GM12878 (cell line): ENCODE measurements around the gene MEG3. TPM values are rescaled to one million over a fixed set of nuclear protein-coding genes. Genes with fewer than 3 reads are reported as not detected.

Experiments used
- ATAC-seq: fragments of 200-7000 bp; cut with Tn5 transposase; 3 replicates; pipeline ENCODE4 v1.9.1; 2020; ENCODE audit warnings: mild to moderate bottlenecking, moderate library complexity
- BruUV-seq: library from RNA; stranded (reverse); fragments of 400-500 nt; replicated peaks from 2 replicates; lab custom pipeline; 2021; lab: Mats Ljungman, UMichigan
- CTCF ChIA-PET: fragments of 300-600 bp; sonication (Branson Sonifier 250); formaldehyde crosslinking; extraction: SDS; loops from one replicate; lab custom pipeline; 2021; ENCODE audit warnings: inconsistent platforms; lab: Yijun Ruan, JAX
- POLR2A ChIA-PET: fragments of 350-600 bp; formaldehyde crosslinking; extraction: SDS; loops from one replicate; lab custom pipeline; 2021; ENCODE audit warnings: inconsistent platforms; lab: Charles Lee
- RAD21 ChIA-PET: fragments of 300-600 bp; sonication (Branson Sonifier 250); formaldehyde crosslinking; loops from one replicate; lab custom pipeline; 2023; ENCODE audit warnings: antibody characterized with exemption; ENCODE audit not compliant: unreplicated experiment; lab: Charles Lee
- SMC1A ChIA-PET: fragments of 300-600 bp; sonication (Branson Sonifier 250); formaldehyde crosslinking; loops from one replicate; lab custom pipeline; 2023; ENCODE audit not compliant: unreplicated experiment, uncharacterized antibody; lab: Charles Lee
- DNase-seq: peaks from one replicate; pipeline ENCODE4 v3.0.0-alpha.2; 2011; ENCODE audit warnings: low read depth, low spot score
- FAIRE-seq: peaks from 3 replicates; lab custom pipeline; 2011; peaks lifted over from hg19 to GRCh38; lab: Jason Lieb, UNC
- H2AFZ ChIP-seq: 2 replicates; pipeline ENCODE4 v1.6.0; 2011; ENCODE audit warnings: low read depth, low read length, control low read depth; ENCODE audit not compliant: control insufficient read depth
- H3K27ac ChIP-seq: 2 replicates; pipeline ENCODE4 v1.5.1; 2011; ENCODE audit warnings: control low read depth; ENCODE audit not compliant: control insufficient read depth, insufficient read depth
- H3K27me3 ChIP-seq, 2 experiments: replicated peaks in 1 of 2; 2 replicates each; pipeline versions ENCODE4 v1.6.0 to v1.6.1; 2011; ENCODE audit warnings: low read length in 1 of 2; ENCODE audit not compliant: control insufficient read depth in 2 of 2, insufficient read depth in 2 of 2
- H3K36me3 ChIP-seq, 2 experiments: 2 replicates each; pipeline ENCODE4 v1.5.1; 2011; ENCODE audit warnings: low read length in 1 of 2; ENCODE audit not compliant: control insufficient read depth in 2 of 2, insufficient read depth in 2 of 2
- H3K4me1 ChIP-seq: 2 replicates; pipeline ENCODE4 v1.6.1; 2011; ENCODE audit warnings: mild to moderate bottlenecking, low read length, moderate library complexity, mixed read lengths; ENCODE audit not compliant: control insufficient read depth, insufficient read depth
- H3K4me2 ChIP-seq: 2 replicates; pipeline ENCODE4 v1.6.0; 2011; ENCODE audit warnings: control low read depth; ENCODE audit not compliant: control insufficient read depth, insufficient read depth
- H3K4me3 ChIP-seq: fragments of 200-600 bp; sonication (generic); 2 replicates; pipeline ENCODE4 v1.5.1; 2016
- H3K79me2 ChIP-seq: 2 replicates; pipeline ENCODE4 v1.6.0; 2011; ENCODE audit warnings: low read length; ENCODE audit not compliant: control insufficient read depth, insufficient read depth
- H3K9ac ChIP-seq: 2 replicates; pipeline ENCODE4 v1.8.0; 2011; ENCODE audit warnings: low read length, control low read depth, mixed read lengths; ENCODE audit not compliant: control insufficient read depth, insufficient read depth
- H3K9me3 ChIP-seq: replicated peaks from 3 replicates; pipeline ENCODE4 v1.5.1; 2011; ENCODE audit warnings: mild to moderate bottlenecking, low read length; ENCODE audit not compliant: control insufficient read depth, insufficient read depth
- H4K20me1 ChIP-seq: 2 replicates; pipeline ENCODE4 v1.6.0; 2011; ENCODE audit not compliant: control insufficient read depth, insufficient read depth
- BACH1 ChIP-seq: fragments of 450-650 bp; IDR thresholded peaks from 2 replicates; pipeline ENCODE4 v1.6.1; 2017; ENCODE audit warnings: mild to moderate bottlenecking, borderline replicate concordance
- BMI1 ChIP-seq: fragments of 450-650 bp; IDR thresholded peaks from 2 replicates; pipeline ENCODE4 v1.6.1; 2016; ENCODE audit warnings: mild to moderate bottlenecking, moderate library complexity, borderline replicate concordance
- CHD4 ChIP-seq: fragments of 200-600 bp; sonication (generic); IDR thresholded peaks from 2 replicates; pipeline ENCODE4 v1.6.1; 2016; ENCODE audit warnings: mild to moderate bottlenecking
- HDGF ChIP-seq: fragments of 450-650 bp; IDR thresholded peaks from 2 replicates; pipeline ENCODE4 v1.6.1; 2016; ENCODE audit warnings: antibody characterized with exemption
- MTA2 ChIP-seq: fragments of 450-650 bp; IDR thresholded peaks from 2 replicates; pipeline ENCODE4 v1.6.1; 2016; ENCODE audit warnings: low read depth, mild to moderate bottlenecking, moderate library complexity
- MYC ChIP-seq: IDR thresholded peaks from 2 replicates; pipeline ENCODE4 v1.6.1; 2011; ENCODE audit warnings: mild to moderate bottlenecking, low read length, moderate library complexity, inconsistent platforms; ENCODE audit not compliant: insufficient read depth, insufficient replicate concordance, insufficient read length, severe bottlenecking
- NFIC ChIP-seq: IDR thresholded peaks from 2 replicates; pipeline ENCODE4 v1.6.1; 2012; ENCODE audit warnings: low read depth, mild to moderate bottlenecking, inconsistent platforms, low read length, moderate library complexity
- SIX5 ChIP-seq: IDR thresholded peaks from 2 replicates; pipeline ENCODE4 v1.6.1; 2011; ENCODE audit warnings: mild to moderate bottlenecking, low read depth, low read length, moderate library complexity; ENCODE audit not compliant: severe bottlenecking
- SMC3 ChIP-seq: IDR thresholded peaks from 2 replicates; pipeline ENCODE4 v1.6.1; 2011; ENCODE audit warnings: low read length, improper control_type of control experiment, borderline replicate concordance
- SRF ChIP-seq, 2 experiments: IDR thresholded peaks; 2 replicates each; pipeline ENCODE4 v1.6.1; 2011; ENCODE audit warnings: low read depth in 2 of 2, low read length in 2 of 2, mild to moderate bottlenecking in 1 of 2, moderate library complexity in 1 of 2
- STAT1 ChIP-seq: fragments of 450-650 bp; conservative IDR thresholded peaks from 2 replicates; pipeline ENCODE4 v1.6.1; 2014; ENCODE audit warnings: antibody characterized with exemption, mild to moderate bottlenecking
- ZNF217 ChIP-seq: fragments of 450-650 bp; IDR thresholded peaks from 2 replicates; pipeline ENCODE4 v1.6.1; 2017; ENCODE audit warnings: antibody characterized with exemption, mild to moderate bottlenecking
- ZNF622 ChIP-seq: fragments of 450-650 bp; IDR thresholded peaks from 2 replicates; pipeline ENCODE4 v1.6.1; 2017; ENCODE audit warnings: mild to moderate bottlenecking, inconsistent platforms
- WGBS: methylation state at CpG from one replicate; pipeline ENCODE4 v1.1.6; 2016; ENCODE audit warnings: low lambda C conversion rate; ENCODE audit not compliant: insufficient replicate concordance, insufficient coverage; ENCODE audit errors: missing lambda C conversion rate; 5-methylcytosine and 5-hydroxymethylcytosine counted together
- in situ Hi-C: fragments of 300-500 bp; cut with MboI; formaldehyde crosslinking; loops from 9 replicates; pipeline ENCODE4 v1.14.3; 2018; ENCODE audit warnings: mixed read lengths
- intact Hi-C: fragments of 100-400 bp; cut with micrococcal nuclease; formaldehyde crosslinking; loops from one replicate; pipeline ENCODE4 v1.14.2; 2022; ENCODE audit not compliant: unreplicated experiment
- microRNA counts: library from miRNA; unstranded; fragments of <30 nt; microRNA quantifications from one replicate; lab custom pipeline; 2016
- microRNA-seq: library from miRNA; unstranded; fragments of <30 nt; microRNA quantifications from one replicate; pipeline ENCODE4, GENCODE V29; 2018
- polyA plus RNA-seq, 11 experiments: library from polyadenylated mRNA; depleted of rRNA in 4 of 11; unstranded in 6 of 11; stranded (reverse) in 5 of 11; fragments of >200 nt; fragmentation: Nextera tagmentation in 4 of 11; fragmentation: Illumina TruSeq in 1 of 11; extraction: Ambion mirVana in 4 of 11; extraction: Trizol in 1 of 11; gene quantifications; 1 replicate in 1 of 11; 2 replicates in 10 of 11; pipeline versions ENCODE4 v1.2.1 to v1.2.3, GENCODE V29; 2011 to 2016; ENCODE audit warnings: inconsistent platforms in 2 of 11, missing spikeins in 2 of 11, low read depth in 1 of 11
- small RNA-seq: library from RNA; depleted of rRNA; stranded (forward); fragments of <200 nt; gene quantifications from one replicate; pipeline ENCODE3, GENCODE V24; 2014
- total RNA-seq, 4 experiments: library from RNA; depleted of rRNA in 3 of 4; stranded (reverse); fragments of >200 nt in 3 of 4; fragmentation: Illumina TruSeq in 1 of 4; extraction: Trizol in 1 of 4; gene quantifications; 2 replicates each; pipeline versions ENCODE4 v1.2.1 to v1.2.3, GENCODE V29; 2013 to 2021
- TF ChIP-seq, protein P1 (sequence below), 3 experiments: IDR thresholded peaks in 2 of 3; conservative IDR thresholded peaks in 1 of 3; 2 replicates each; pipeline ENCODE4 v1.5.1; 2011; ENCODE audit warnings: low read depth in 3 of 3, low read length in 3 of 3, mild to moderate bottlenecking in 3 of 3, control low read depth in 2 of 3, moderate library complexity in 2 of 3, inconsistent platforms in 1 of 3, mixed read lengths in 1 of 3; ENCODE audit not compliant: control insufficient read depth in 2 of 3, insufficient read depth in 1 of 3; ENCODE audit errors: extremely low read depth in 1 of 3

Gene MEG3
- total and polyA plus RNA-seq, 10 of the 15 experiments (the other 5 are each of a cell fraction or from before 2014, with no cell fraction given) = 0.03 to 2.9 (median 0.95) TPM; not detected in 7

DNA sequence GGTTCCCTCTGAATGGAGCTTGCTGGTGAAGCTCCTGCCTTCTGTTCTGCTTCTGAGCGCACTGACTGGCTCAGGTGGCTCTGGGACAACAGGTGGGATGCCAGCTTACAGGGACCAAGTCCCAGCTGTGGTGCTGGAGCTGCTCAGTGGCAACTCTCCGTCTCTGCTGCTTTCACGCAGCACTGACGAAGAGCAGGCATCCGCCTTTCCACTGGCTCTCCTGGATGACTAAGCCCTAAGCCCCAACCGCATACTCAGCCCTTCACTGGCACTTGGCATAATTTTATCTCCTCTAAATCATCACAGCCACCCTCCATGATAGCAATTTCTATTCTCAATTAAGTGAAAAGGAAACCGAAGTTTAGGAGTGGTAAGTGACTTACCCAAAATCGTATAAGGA is 81.3 kb downstream of the MEG3 start (continued):
- TF ChIP-seq HDGF (no peak), ZNF217 (no peak), BMI1 (no peak), SMC3 (no peak), ZNF622 (no peak), NFIC (no peak), SRF (IDR thresholded peaks at IDR 0.05; ENCODE audit: low read depth in 2 of 2, low read length in 2 of 2) (no peak), STAT1 (no peak), MTA2 (no peak), SIX5 (no peak)
- TF ChIP-seq, protein P1, sequence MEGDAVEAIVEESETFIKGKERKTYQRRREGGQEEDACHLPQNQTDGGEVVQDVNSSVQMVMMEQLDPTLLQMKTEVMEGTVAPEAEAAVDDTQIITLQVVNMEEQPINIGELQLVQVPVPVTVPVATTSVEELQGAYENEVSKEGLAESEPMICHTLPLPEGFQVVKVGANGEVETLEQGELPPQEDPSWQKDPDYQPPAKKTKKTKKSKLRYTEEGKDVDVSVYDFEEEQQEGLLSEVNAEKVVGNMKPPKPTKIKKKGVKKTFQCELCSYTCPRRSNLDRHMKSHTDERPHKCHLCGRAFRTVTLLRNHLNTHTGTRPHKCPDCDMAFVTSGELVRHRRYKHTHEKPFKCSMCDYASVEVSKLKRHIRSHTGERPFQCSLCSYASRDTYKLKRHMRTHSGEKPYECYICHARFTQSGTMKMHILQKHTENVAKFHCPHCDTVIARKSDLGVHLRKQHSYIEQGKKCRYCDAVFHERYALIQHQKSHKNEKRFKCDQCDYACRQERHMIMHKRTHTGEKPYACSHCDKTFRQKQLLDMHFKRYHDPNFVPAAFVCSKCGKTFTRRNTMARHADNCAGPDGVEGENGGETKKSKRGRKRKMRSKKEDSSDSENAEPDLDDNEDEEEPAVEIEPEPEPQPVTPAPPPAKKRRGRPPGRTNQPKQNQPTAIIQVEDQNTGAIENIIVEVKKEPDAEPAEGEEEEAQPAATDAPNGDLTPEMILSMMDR (IDR thresholded peaks at IDR 0.05 in 2 of 3, conservative IDR thresholded peaks at IDR 0.05 in 1 of 3; ENCODE audit: control insufficient read depth in 2 of 3, extremely low read depth in 1 of 3, insufficient read depth in 1 of 3, low read depth in 3 of 3, low read length in 3 of 3) = no peak

DNA sequence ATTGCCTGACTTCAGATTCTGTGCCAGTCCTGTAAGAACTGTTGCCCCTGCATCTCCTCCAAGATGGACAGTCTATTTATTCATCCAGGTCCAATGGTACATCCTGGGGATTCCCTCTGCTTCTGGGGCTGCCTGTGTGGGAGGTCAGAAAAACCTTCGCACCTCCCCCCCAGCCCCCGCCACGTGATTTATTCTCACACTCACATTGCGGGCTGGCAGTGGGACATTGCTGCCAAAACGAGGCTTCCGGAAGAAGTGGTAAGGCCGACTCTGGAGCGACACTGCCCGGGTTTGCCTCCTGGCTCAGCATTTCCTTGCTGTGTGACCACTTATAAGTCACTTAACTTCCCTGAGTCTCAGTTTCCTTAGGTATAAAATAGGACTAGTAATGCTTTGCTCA is 83.5 kb downstream of the MEG3 start:
- RAD21 ChIA-PET = no interaction called here

More for the DNA sequence above, 83.5 kb downstream of the MEG3 start:
- 25% methylated on average over 9 of the region's 9 CpGs for WGBS
- in situ Hi-C loops (no loop called here), intact Hi-C loops (no loop called here)
- Histone ChIP-seq H4K20me1 (no peaks in the 10 kb centered on the region), H3K4me3 (no peak overlapping the region), H3K4me1 (no peaks in the 10 kb centered on the region), H3K9ac (no peak overlapping the region), H3K36me3 (no peaks in the 10 kb centered on the region), H2AFZ (no peak overlapping the region), H3K27me3 (no peaks in the 10 kb centered on the region), H3K4me2 (no peak overlapping the region), H3K9me3 (no peaks in the 10 kb centered on the region), H3K79me2 (no peaks in the 10 kb centered on the region), H3K27ac (no peak overlapping the region)
- DNase-seq (no peak), FAIRE-seq (no peak), ATAC-seq (no peak)
- POLR2A ChIA-PET = no interaction called here
- TF ChIP-seq MYC = no peak
- no peak for TF ChIP-seq CHD4
- TF ChIP-seq BACH1 = no peak
- SMC1A ChIA-PET = no interaction called here
- no TSS peak for BruUV-seq
- CTCF ChIA-PET = no interaction called here

MicroRNAs within 50 kb of the gene (microRNA counts, 767-probe panel; counts per million panel counts)
- microRNA hsa-miR-127-3p (lab: Ali Mortazavi, UCI) (55.3 counts per million), microRNA hsa-miR-127-5p (lab: Ali Mortazavi, UCI) (55.3 counts per million), microRNA hsa-miR-136-5p (lab: Ali Mortazavi, UCI) (55.3 counts per million), microRNA hsa-miR-337-3p (lab: Ali Mortazavi, UCI) (3,475 counts per million, percentile 92 among the panel's probes with 10 or more counts), microRNA hsa-miR-337-5p (lab: Ali Mortazavi, UCI) (784 counts per million, percentile 18 among the panel's probes with 10 or more counts), microRNA hsa-miR-431-5p (lab: Ali Mortazavi, UCI) (1,512 counts per million, percentile 58 among the panel's probes with 10 or more counts), microRNA hsa-miR-432-5p (lab: Ali Mortazavi, UCI) (1,346 counts per million, percentile 48 among the panel's probes with 10 or more counts), microRNA hsa-miR-433 (lab: Ali Mortazavi, UCI) (1,807 counts per million, percentile 70 among the panel's probes with 10 or more counts), microRNA hsa-miR-493-3p (lab: Ali Mortazavi, UCI) (55.3 counts per million), microRNA hsa-miR-665 (lab: Ali Mortazavi, UCI) (55.3 counts per million), microRNA hsa-miR-770-5p (lab: Ali Mortazavi, UCI) (55.3 counts per million)

Small RNA genes within 50 kb of the gene (microRNA-seq; reads per million reads assigned to microRNA genes)
- 126 reads per million, percentile 76 among the genes with 10 or more reads in this experiment for gene MIR127
- 5.3 reads per million, percentile 30 among the genes with 10 or more reads in this experiment for gene MIR136
- not detected for gene MIR2392
- 21.5 reads per million, percentile 56 among the genes with 10 or more reads in this experiment for gene MIR337
- gene MIR431 = 44.8 reads per million, percentile 66 among the genes with 10 or more reads in this experiment
- 1.5 reads per million for gene MIR432
- 4.7 reads per million, percentile 28 among the genes with 10 or more reads in this experiment for gene MIR433
- gene MIR493 = 50.8 reads per million, percentile 67 among the genes with 10 or more reads in this experiment
- gene MIR665 = not detected

Small RNA genes within 50 kb of the gene (small RNA-seq; reads per million reads assigned to genes)
- gene AL117190.3 (not detected), gene MIR127 (not detected), gene MIR136 (not detected), gene MIR2392 (not detected), gene MIR337 (not detected), gene MIR431 (not detected), gene MIR432 (not detected), gene MIR433 (not detected), gene MIR493 (not detected), gene RF01928 (not detected), gene RF02145 (not detected), gene SNORD112 (not detected)

Other genes starting within 250 kb of the MEG3 start
- 0.06 and 0.16 TPM in 2 replicates for gene BEGAIN, start 238.7 kb upstream of the MEG3 start, total RNA-seq (2014; rRNA removed)
- not detected in 2 replicates for gene BEGAIN, start 238.7 kb upstream of the MEG3 start, total RNA-seq (2014; rRNA removed; fragmentation: Illumina TruSeq; extraction: Trizol)
- 0.24 and 0.31 TPM in 2 replicates for gene BEGAIN, start 238.7 kb upstream of the MEG3 start, total RNA-seq (2021)
- gene BEGAIN, start 238.7 kb upstream of the MEG3 start, polyA plus RNA-seq (2011; rRNA removed) = 0.14 and 0.27 TPM in 2 replicates
- 0.01 TPM in 1 of 2 replicates, not detected in the other for gene BEGAIN, start 238.7 kb upstream of the MEG3 start, polyA plus RNA-seq (2014; fragmentation: Illumina TruSeq; extraction: Trizol)
- not detected for gene BEGAIN, start 238.7 kb upstream of the MEG3 start, polyA plus RNA-seq (2014; fragmentation: Nextera tagmentation; extraction: Ambion mirVana)
- 0.03 and 0.04 TPM in 2 replicates for gene BEGAIN, start 238.7 kb upstream of the MEG3 start, polyA plus RNA-seq (2014; rRNA removed)
- not detected for gene BEGAIN, start 238.7 kb upstream of the MEG3 start, polyA plus RNA-seq (2016; fragmentation: Nextera tagmentation; extraction: Ambion mirVana)
- not detected in 2 replicates for gene DLK1, start 99.2 kb upstream of the MEG3 start, total RNA-seq (2014; rRNA removed)
- gene DLK1, start 99.2 kb upstream of the MEG3 start, total RNA-seq (2014; rRNA removed; fragmentation: Illumina TruSeq; extraction: Trizol) = not detected in 2 replicates
- 0.85 and 0.87 TPM in 2 replicates for gene DLK1, start 99.2 kb upstream of the MEG3 start, total RNA-seq (2021)
- gene DLK1, start 99.2 kb upstream of the MEG3 start, polyA plus RNA-seq (2011; rRNA removed) = not detected in 2 replicates
- gene DLK1, start 99.2 kb upstream of the MEG3 start, polyA plus RNA-seq (2014; fragmentation: Illumina TruSeq; extraction: Trizol) = not detected in 2 replicates
- not detected for gene DLK1, start 99.2 kb upstream of the MEG3 start, polyA plus RNA-seq (2014; fragmentation: Nextera tagmentation; extraction: Ambion mirVana)
- not detected in 2 replicates for gene DLK1, start 99.2 kb upstream of the MEG3 start, polyA plus RNA-seq (2014; rRNA removed)
- not detected for gene DLK1, start 99.2 kb upstream of the MEG3 start, polyA plus RNA-seq (2016; fragmentation: Nextera tagmentation; extraction: Ambion mirVana)
- not detected in 2 replicates for gene RTL1, start 77.6 kb downstream of the MEG3 start, total RNA-seq (2014; rRNA removed)
- not detected in 2 replicates for gene RTL1, start 77.6 kb downstream of the MEG3 start, total RNA-seq (2014; rRNA removed; fragmentation: Illumina TruSeq; extraction: Trizol)
- gene RTL1, start 77.6 kb downstream of the MEG3 start, total RNA-seq (2021) = not detected in 2 replicates
- not detected in 2 replicates for gene RTL1, start 77.6 kb downstream of the MEG3 start, polyA plus RNA-seq (2011; rRNA removed)
- gene RTL1, start 77.6 kb downstream of the MEG3 start, polyA plus RNA-seq (2014; fragmentation: Illumina TruSeq; extraction: Trizol) = not detected in 2 replicates
- not detected for gene RTL1, start 77.6 kb downstream of the MEG3 start, polyA plus RNA-seq (2014; fragmentation: Nextera tagmentation; extraction: Ambion mirVana)
- gene RTL1, start 77.6 kb downstream of the MEG3 start, polyA plus RNA-seq (2014; rRNA removed) = not detected in 2 replicates
- not detected for gene RTL1, start 77.6 kb downstream of the MEG3 start, polyA plus RNA-seq (2016; fragmentation: Nextera tagmentation; extraction: Ambion mirVana)